NCI-H226 (cell line): ENCODE results near the gene MGAT5.

Experiments
- DNase-seq: peaks from one replicate; pipeline ENCODE4 v3.0.0-alpha.2; 2015

The MGAT5 gene

GRCh38 chr2:134482766-134483340 is 229.0 kb downstream of the MGAT5 start:
- DNase-seq = no peak

- DNase-seq = no peak
Observed at GRCh38 chr2:134489732-134490384, 236.0 kb downstream of the MGAT5 start.

DNA sequence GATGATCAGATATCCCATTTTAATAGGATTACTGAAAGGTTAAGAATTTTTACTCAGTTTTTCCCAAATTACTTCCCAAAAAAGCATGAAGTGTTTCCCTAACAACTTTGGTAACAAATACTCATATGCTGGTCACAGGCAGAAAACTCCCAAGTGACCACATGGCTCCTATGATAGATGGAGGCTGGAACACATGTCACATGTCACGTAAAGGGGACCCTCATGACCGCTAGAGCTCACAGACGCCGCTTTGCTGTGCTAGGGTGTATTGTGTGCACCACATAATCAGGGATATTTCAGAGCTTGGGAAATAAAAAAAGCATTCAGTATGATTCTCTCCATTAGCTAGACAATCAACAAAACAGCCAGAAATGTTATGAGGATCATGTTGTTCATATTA is 236.7 kb downstream of the MGAT5 start:
- DNase-seq = no peak

GRCh38 chr2:134491022-134491421 is 237.2 kb downstream of the MGAT5 start:
- no peak for DNase-seq

DNA sequence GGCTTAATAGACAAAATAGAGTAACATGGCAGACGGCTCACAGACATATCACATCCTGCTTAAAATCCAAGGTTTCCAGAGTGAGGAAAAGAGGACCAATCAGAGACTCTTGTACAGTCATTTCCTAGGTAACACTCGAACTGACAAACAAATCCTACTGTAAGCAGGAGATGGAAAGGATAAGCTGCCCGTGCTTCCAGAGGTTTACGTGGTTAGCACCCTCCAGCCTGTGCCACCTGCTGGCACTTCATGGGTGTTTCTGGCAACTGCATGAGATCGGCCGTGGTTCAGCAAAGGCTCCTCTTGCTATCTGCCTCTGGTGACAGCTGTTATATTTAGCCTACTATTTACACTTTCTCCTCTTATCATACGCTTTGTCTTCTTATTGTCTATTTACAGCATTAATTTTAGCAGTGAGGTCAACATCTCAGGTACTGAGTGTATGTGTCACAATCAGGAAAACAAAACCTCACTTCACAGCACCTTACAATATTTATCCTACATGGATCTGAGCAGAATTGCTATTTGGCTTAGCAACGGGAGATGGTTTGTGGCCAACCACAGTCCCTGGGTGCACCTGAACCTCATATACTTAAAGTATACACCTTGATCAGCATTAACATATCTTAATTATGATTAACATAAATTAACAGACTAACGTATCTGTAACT is 238.0 kb downstream of the MGAT5 start:
- no peak for DNase-seq

GRCh38 chr2:134493797-134494196 is 239.9 kb downstream of the MGAT5 start:
- no peak for DNase-seq

- no peak for DNase-seq
Observed at GRCh38 chr2:134498654-134499053, 244.8 kb downstream of the MGAT5 start.

DNA sequence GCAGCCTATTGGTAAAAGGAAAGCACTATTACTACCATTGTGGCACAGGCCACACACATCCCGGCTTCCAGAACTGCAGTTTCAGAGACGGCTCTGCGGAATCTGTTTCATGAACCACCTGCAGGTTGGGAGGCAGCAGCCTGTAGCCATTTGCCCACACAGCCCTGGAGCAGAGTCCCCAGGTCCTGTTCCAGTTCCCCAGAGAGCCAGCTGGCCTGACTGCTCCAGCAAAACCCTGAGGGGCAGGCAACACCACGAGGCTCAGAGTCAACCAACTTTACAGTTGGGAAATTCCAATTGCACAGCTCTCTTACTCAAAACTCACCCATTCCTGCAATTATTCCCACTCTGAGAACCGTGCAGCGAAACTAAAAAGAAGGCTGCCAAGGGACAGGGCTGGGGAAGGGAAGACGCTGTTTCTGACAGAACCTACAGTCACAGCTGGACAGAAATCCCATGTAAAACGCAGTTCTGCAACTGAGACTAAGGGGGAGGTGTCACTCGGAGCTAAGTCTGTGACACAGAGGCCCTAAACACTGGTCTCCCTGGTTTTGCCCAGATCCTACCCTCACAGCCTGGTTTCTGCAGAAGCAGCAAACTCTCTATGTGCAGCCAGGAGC is 245.5 kb downstream of the MGAT5 start:
- DNase-seq = no peak

GRCh38 chr2:134500211-134500935 is 246.5 kb downstream of the MGAT5 start:
- no peak for DNase-seq

DNA sequence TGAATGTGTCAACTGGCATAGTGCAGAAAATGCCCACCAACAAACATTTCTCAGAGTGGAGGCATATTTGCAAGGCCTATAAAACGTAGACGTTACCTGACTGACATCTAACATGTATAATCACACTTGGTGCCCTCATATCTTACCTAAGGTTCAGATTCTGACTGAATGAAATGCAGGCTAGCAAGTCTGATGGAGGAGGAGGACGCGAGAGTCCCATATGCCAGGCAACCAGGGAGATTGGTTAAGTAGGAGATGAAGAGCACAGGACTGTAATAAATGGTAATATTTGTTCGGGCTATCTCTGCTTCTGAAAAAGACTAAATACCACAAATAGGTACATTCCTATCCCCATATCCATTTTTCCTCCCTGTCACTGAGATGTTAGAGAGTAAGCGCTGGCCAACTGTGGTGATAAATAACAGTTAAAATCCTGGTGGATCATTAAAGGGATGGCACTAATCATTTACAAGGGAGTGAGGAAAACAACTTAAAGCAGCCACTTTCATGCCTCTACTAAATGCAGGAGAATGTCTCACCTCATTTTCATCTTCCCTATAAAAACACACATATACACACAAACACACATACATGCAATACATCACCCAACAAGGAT is 247.7 kb downstream of the MGAT5 start:
- no peak for DNase-seq

GRCh38 chr2:134502104-134502503 is 248.2 kb downstream of the MGAT5 start:
- no peak for DNase-seq
